IMR-90 (cell line): Measurements from ENCODE around the gene ARSA. TPM values are rescaled to one million over a fixed set of nuclear protein-coding genes. Genes with fewer than 3 reads are reported as not detected.

Experiments used
- ATAC-seq: fragments of 200-7000 bp; cut with Tn5 transposase; 2 replicates; pipeline ENCODE4 v1.9.1; 2020; ENCODE audit warnings: low read depth, mild to moderate bottlenecking, moderate library complexity
- BruUV-seq: library from RNA; stranded (reverse); fragments of 400-500 nt; replicated peaks from 2 replicates; lab custom pipeline; 2021; lab: Mats Ljungman, UMichigan
- CTCF ChIA-PET: fragments of 300-600 bp; formaldehyde crosslinking; extraction: SDS; loops from one replicate; lab custom pipeline; 2021; ENCODE audit warnings: antibody characterized with exemption; lab: Yijun Ruan, JAX
- POLR2A ChIA-PET: fragments of 300-600 bp; sonication (Branson Sonifier 250); formaldehyde crosslinking; loops from one replicate; lab custom pipeline; 2022; ENCODE audit warnings: antibody characterized with exemption; ENCODE audit not compliant: unreplicated experiment; lab: Charles Lee
- DNase-seq: peaks from one replicate; pipeline ENCODE4 v3.0.0; 2013
- H2AFZ ChIP-seq: replicated peaks from 2 replicates; pipeline ENCODE3; 2013; ENCODE audit warnings: low read length, mild to moderate bottlenecking; ENCODE audit not compliant: poor library complexity
- H2AK5ac ChIP-seq: 2 replicates; pipeline ENCODE4 v1.6.1; 2013; ENCODE audit warnings: low read depth, low read length, inconsistent platforms
- H2AK9ac ChIP-seq: replicated peaks from 2 replicates; pipeline ENCODE3; 2013; ENCODE audit warnings: mild to moderate bottlenecking, low read depth, low read length, moderate library complexity; ENCODE audit not compliant: poor library complexity
- H2BK120ac ChIP-seq: 2 replicates; pipeline ENCODE4 v1.6.1; 2013; ENCODE audit warnings: low read depth, low read length, inconsistent platforms
- H2BK15ac ChIP-seq: 3 replicates; pipeline ENCODE4 v1.6.1; 2013; ENCODE audit warnings: low read depth, low read length, inconsistent platforms
- H2BK20ac ChIP-seq: 2 replicates; pipeline ENCODE4 v1.6.1; 2013; ENCODE audit warnings: low read depth, mild to moderate bottlenecking, inconsistent platforms, low read length, moderate library complexity
- H2BK5ac ChIP-seq: 2 replicates; pipeline ENCODE4 v1.6.1; 2013; ENCODE audit warnings: mild to moderate bottlenecking, low read depth, low read length, inconsistent platforms; ENCODE audit not compliant: poor library complexity, severe bottlenecking
- H3K14ac ChIP-seq: replicated peaks from 2 replicates; pipeline ENCODE4 v1.6.1; 2013; ENCODE audit warnings: low read depth, low read length, inconsistent platforms
- H3K18ac ChIP-seq: 2 replicates; pipeline ENCODE4 v1.6.1; 2013; ENCODE audit warnings: low read depth, low read length, control low read depth
- H3K23ac ChIP-seq: 2 replicates; pipeline ENCODE4 v1.6.1; 2013; ENCODE audit warnings: low read depth, low read length, inconsistent platforms
- H3K27ac ChIP-seq: 2 replicates; pipeline ENCODE4 v1.5.1; 2013; ENCODE audit warnings: mild to moderate bottlenecking, control low read depth, low read length; ENCODE audit not compliant: insufficient read depth
- H3K27me3 ChIP-seq: 2 replicates; pipeline ENCODE4 v1.6.1; 2013; ENCODE audit warnings: low read length; ENCODE audit not compliant: control insufficient read depth, insufficient read depth
- H3K36me3 ChIP-seq: 2 replicates; pipeline ENCODE4 v1.6.1; 2013; ENCODE audit warnings: low read length, mixed read lengths; ENCODE audit not compliant: control insufficient read depth, insufficient read depth
- H3K4ac ChIP-seq: 2 replicates; pipeline ENCODE4 v1.6.1; 2013; ENCODE audit warnings: low read depth, low read length, inconsistent platforms
- H3K4me1 ChIP-seq: 2 replicates; pipeline ENCODE4 v1.6.1; 2013; ENCODE audit warnings: low read length, mixed read lengths; ENCODE audit not compliant: control insufficient read depth, insufficient read depth
- H3K4me2 ChIP-seq: 2 replicates; pipeline ENCODE4 v1.6.1; 2013; ENCODE audit warnings: low read depth, mild to moderate bottlenecking, control low read depth, low read length, moderate library complexity
- H3K4me3 ChIP-seq: 2 replicates; pipeline ENCODE4 v1.5.1; 2013; ENCODE audit warnings: low read depth, mild to moderate bottlenecking, control low read depth, low read length, moderate library complexity; ENCODE audit not compliant: insufficient read depth
- H3K56ac ChIP-seq: 2 replicates; pipeline ENCODE4 v1.6.1; 2013; ENCODE audit warnings: low read length, inconsistent platforms; ENCODE audit not compliant: insufficient read depth; ENCODE audit errors: extremely low read depth
- H3K79me1 ChIP-seq, 2 experiments: 2 replicates each; pipeline ENCODE4 v1.6.1; 2013; ENCODE audit warnings: low read length in 2 of 2, inconsistent platforms in 1 of 2, low read depth in 1 of 2
- H3K9ac ChIP-seq: 2 replicates; pipeline ENCODE4 v1.6.1; 2013; ENCODE audit warnings: low read depth, low read length, control low read depth
- H3K9me1 ChIP-seq: 2 replicates; pipeline ENCODE4 v1.6.1; 2013; ENCODE audit warnings: low read length, inconsistent platforms; ENCODE audit not compliant: insufficient read depth
- H3K9me3 ChIP-seq: 2 replicates; pipeline ENCODE4 v1.6.1; 2013; ENCODE audit warnings: low read length; ENCODE audit not compliant: control insufficient read depth, insufficient read depth
- H4K20me1 ChIP-seq: 2 replicates; pipeline ENCODE4 v1.6.1; 2013; ENCODE audit warnings: low read length, inconsistent platforms; ENCODE audit not compliant: insufficient read depth
- H4K5ac ChIP-seq: 2 replicates; pipeline ENCODE4 v1.6.1; 2013; ENCODE audit warnings: mild to moderate bottlenecking, low read depth, low read length, control low read depth
- H4K8ac ChIP-seq, 2 experiments: 2 replicates each; pipeline ENCODE4 v1.6.1; 2013; ENCODE audit warnings: low read depth in 2 of 2, low read length in 2 of 2, control low read depth in 1 of 2, inconsistent platforms in 1 of 2
- H4K91ac ChIP-seq: 2 replicates; pipeline ENCODE4 v1.6.1; 2013; ENCODE audit warnings: low read depth, low read length, inconsistent platforms; ENCODE audit not compliant: insufficient read depth
- BHLHE40 ChIP-seq: fragments of 150-350 bp; IDR thresholded peaks from 2 replicates; pipeline ENCODE4 v1.6.1; 2016; ENCODE audit warnings: mild to moderate bottlenecking, low read depth, low read length
- CEBPB ChIP-seq: IDR thresholded peaks from 2 replicates; pipeline ENCODE4 v1.6.1; 2012; ENCODE audit warnings: low read depth, low read length, improper control_type of control experiment
- CHD1 ChIP-seq: IDR thresholded peaks from 2 replicates; pipeline ENCODE4 v1.6.1; 2012; ENCODE audit warnings: low read depth, low read length, improper control_type of control experiment
- CTCF ChIP-seq: conservative IDR thresholded peaks from 2 replicates; pipeline ENCODE4 v1.5.1; 2012; ENCODE audit warnings: mild to moderate bottlenecking, low read depth, low read length, improper control_type of control experiment
- ELK1 ChIP-seq: fragments of 150-350 bp; IDR thresholded peaks from 2 replicates; pipeline ENCODE4 v1.6.1; 2016; ENCODE audit warnings: low read depth, mild to moderate bottlenecking, low read length, moderate library complexity, borderline replicate concordance
- FOS ChIP-seq: fragments of 150-350 bp; IDR thresholded peaks from 2 replicates; pipeline ENCODE4 v1.6.1; 2016; ENCODE audit warnings: low read depth, low read length
- MAFK ChIP-seq: IDR thresholded peaks from 2 replicates; pipeline ENCODE4 v1.6.1; 2012; ENCODE audit warnings: low read depth, low read length, improper control_type of control experiment
- MAZ ChIP-seq: IDR thresholded peaks from 2 replicates; pipeline ENCODE4 v1.6.1; 2012; ENCODE audit warnings: low read depth, mild to moderate bottlenecking, low read length, improper control_type of control experiment, moderate library complexity, borderline replicate concordance
- MXI1 ChIP-seq: IDR thresholded peaks from 2 replicates; pipeline ENCODE4 v1.6.1; 2012; ENCODE audit warnings: low read depth, mild to moderate bottlenecking, low read length, moderate library complexity, borderline replicate concordance
- NFE2L2 ChIP-seq: fragments of 150-350 bp; IDR thresholded peaks from 2 replicates; pipeline ENCODE4 v1.6.1; 2016; ENCODE audit warnings: low read depth, mild to moderate bottlenecking, low read length
- POLR2A ChIP-seq: IDR thresholded peaks from 2 replicates; pipeline ENCODE4 v1.6.1; 2012; ENCODE audit warnings: mild to moderate bottlenecking, low read depth, low read length
- RAD21 ChIP-seq: IDR thresholded peaks from 2 replicates; pipeline ENCODE4 v1.6.1; 2012; ENCODE audit warnings: low read length, improper control_type of control experiment
- RCOR1 ChIP-seq: IDR thresholded peaks from 2 replicates; pipeline ENCODE4 v1.6.1; 2012; ENCODE audit warnings: mild to moderate bottlenecking, low read length, improper control_type of control experiment; ENCODE audit not compliant: insufficient replicate concordance
- RFX5 ChIP-seq: IDR thresholded peaks from 2 replicates; pipeline ENCODE4 v1.8.0; 2012; ENCODE audit warnings: low read depth, mild to moderate bottlenecking, low read length, moderate library complexity
- SMC3 ChIP-seq: fragments of 150-350 bp; IDR thresholded peaks from 2 replicates; pipeline ENCODE4 v1.6.1; 2016; ENCODE audit warnings: low read depth, mild to moderate bottlenecking, antibody characterized with exemption, low read length, moderate library complexity
- WGBS, 2 experiments: methylation state at CpG; one replicate each; pipeline versions ENCODE4 v1.1.5 to v1.1.7; 2013; ENCODE audit warnings: missing lambda C conversion rate in 2 of 2; ENCODE audit not compliant: insufficient read length in 1 of 2; ENCODE audit errors: extremely low coverage in 2 of 2; 5-methylcytosine and 5-hydroxymethylcytosine counted together
- dilution Hi-C: fragments of 300-500 bp; cut with HindIII; formaldehyde crosslinking; loops from one replicate; pipeline ENCODE4 v1.14.3; 2018; ENCODE audit warnings: low sequenced_read_pairs; ENCODE audit not compliant: unreplicated experiment
- in situ Hi-C: fragments of 300-500 bp; cut with MboI; formaldehyde crosslinking; loops from 3 replicates; pipeline ENCODE4 v1.14.3; 2019; ENCODE audit warnings: low sequenced_read_pairs, inconsistent platforms, mixed read lengths
- intact Hi-C: fragments of 100-400 bp; cut with micrococcal nuclease; formaldehyde crosslinking; loops from 2 replicates; pipeline ENCODE4 v1.10.0; 2022
- polyA plus RNA-seq, 3 experiments: library from polyadenylated mRNA; depleted of rRNA; stranded (reverse); fragments of >200 nt; gene quantifications; 2 replicates each; pipeline ENCODE4 v1.2.3, GENCODE V29; 2012; ENCODE audit warnings: low replicate concordance in 1 of 3
- total RNA-seq: library from RNA; depleted of rRNA; stranded (reverse); fragments of >200 nt; gene quantifications from 2 replicates; pipeline ENCODE4 v1.2.3, GENCODE V29; 2012
- TF ChIP-seq, protein P1 (sequence below): fragments of 150-350 bp; IDR thresholded peaks from 2 replicates; pipeline ENCODE4 v1.6.1; 2017; ENCODE audit warnings: mild to moderate bottlenecking, antibody characterized with exemption, low read length, low read depth

Gene ARSA
- total and polyA plus RNA-seq, 2 of the 4 experiments (the other 2 are of a cell fraction), result 3.4 to 24.2 TPM

GRCh38 chr22:50600967-50601668 lies 26.8 kb downstream of the ARSA start:
- dilution Hi-C loops, result no loop called here
- no peak for DNase-seq
- POLR2A ChIA-PET, result no interaction called here

More at GRCh38 chr22:50600967-50601668, 26.8 kb downstream of the ARSA start:
- Histone ChIP-seq H4K20me1 (peaks cover 10% of the 10 kb centered on the region), H2BK5ac (no peak overlapping the region), H2AK9ac (no peak overlapping the region), H2BK120ac (no peak overlapping the region), H3K4me3 (no peak overlapping the region; the same call in 1 of the 2 replicates), H4K91ac (no peak overlapping the region), H2AK5ac (no peak overlapping the region), H3K27me3 (peaks cover 53% of the 10 kb centered on the region), H2BK20ac (no peak overlapping the region), H3K4me1 (no peaks in the 10 kb centered on the region), H3K23ac (no peak overlapping the region), H3K36me3 (no peaks in the 10 kb centered on the region), H2AFZ (no peak overlapping the region), H3K9me1 (0 out of 2 replicates have a peak, but pooled peaks cover 6% of the 10 kb centered on the region), H4K8ac (no peak overlapping the region), H3K27ac (no peak overlapping the region), H4K5ac (no peak overlapping the region), H3K79me1 (no peaks in the 10 kb centered on the region), H3K9ac (no peak overlapping the region), H3K9me3 (0 out of 2 replicates have a peak, but pooled peaks cover 2% of the 10 kb centered on the region), H3K56ac (no peak overlapping the region), H3K4me2 (no peak overlapping the region), H3K14ac (no peak overlapping the region), H3K18ac (no peak overlapping the region), H3K4ac (no peak overlapping the region), H2BK15ac (no peak overlapping the region)
- in situ Hi-C loops (no loop called here), intact Hi-C loops (no loop called here)
- ATAC-seq, result no peak
- no peak for TF ChIP-seq FOS
- no peak for TF ChIP-seq POLR2A
- no peak for TF ChIP-seq SMC3
- no peak for TF ChIP-seq CEBPB
- TF ChIP-seq, protein P1, sequence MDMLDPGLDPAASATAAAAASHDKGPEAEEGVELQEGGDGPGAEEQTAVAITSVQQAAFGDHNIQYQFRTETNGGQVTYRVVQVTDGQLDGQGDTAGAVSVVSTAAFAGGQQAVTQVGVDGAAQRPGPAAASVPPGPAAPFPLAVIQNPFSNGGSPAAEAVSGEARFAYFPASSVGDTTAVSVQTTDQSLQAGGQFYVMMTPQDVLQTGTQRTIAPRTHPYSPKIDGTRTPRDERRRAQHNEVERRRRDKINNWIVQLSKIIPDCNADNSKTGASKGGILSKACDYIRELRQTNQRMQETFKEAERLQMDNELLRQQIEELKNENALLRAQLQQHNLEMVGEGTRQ, result no peak
- no peak for TF ChIP-seq CTCF
- TF ChIP-seq MXI1, result no peak
- no peak for TF ChIP-seq NFE2L2
- no peak for TF ChIP-seq CHD1
- no peak for TF ChIP-seq BHLHE40
- TF ChIP-seq RAD21, result no peak
- no peak for TF ChIP-seq MAFK
- TF ChIP-seq RCOR1, result no peak
- no peak for TF ChIP-seq ELK1
- no peak for TF ChIP-seq RFX5
- TF ChIP-seq MAZ, result no peak
- CTCF ChIA-PET, result no interaction called here
- 2% methylated on average over 6 of the region's 52 CpGs; no CpG with 5 or more reads in 1 of the 2 experiments for WGBS, 2 experiments
- no TSS peak for BruUV-seq
